GM18867 (cell line): ENCODE results near the gene CCBE1.
"Not testable (repeated sequence)": the region's sequence is repeated elsewhere in the genome, so short reads cannot be mapped to it uniquely, and the experiment has no call there.

ENCODE experiments used
- ATAC-seq: cut with Tn5 transposase; IDR thresholded peaks from one replicate; pipeline ENCODE4 v1.9.1; 2021; ENCODE audit warnings: mild to moderate bottlenecking, moderate library complexity; ENCODE audit not compliant: unreplicated experiment

The CCBE1 gene

GRCh38 chr18:59715966-59716369 lies 18.7 kb upstream of the CCBE1 start:
- no peak for ATAC-seq

- no peak for ATAC-seq
Observed at GRCh38 chr18:59715445-59715844, 18.2 kb upstream of the CCBE1 start.

GRCh38 chr18:59714096-59714495 lies 16.9 kb upstream of the CCBE1 start:
- not testable (repeated sequence) for ATAC-seq

- ATAC-seq, result no peak
Observed at GRCh38 chr18:59712311-59712710, 15.1 kb upstream of the CCBE1 start.

GRCh38 chr18:59708988-59709387 lies 11.8 kb upstream of the CCBE1 start:
- ATAC-seq, result no peak

GRCh38 chr18:59707306-59707705 lies 10.1 kb upstream of the CCBE1 start:
- no peak for ATAC-seq

- no peak for ATAC-seq
Observed at GRCh38 chr18:59706499-59706898, 9.3 kb upstream of the CCBE1 start.

- ATAC-seq, result no peak
Observed at GRCh38 chr18:59705145-59705544, 7.9 kb upstream of the CCBE1 start.

- ATAC-seq, result no peak
Observed at GRCh38 chr18:59704146-59704545, 6.9 kb upstream of the CCBE1 start.

GRCh38 chr18:59701272-59701671 lies 4.0 kb upstream of the CCBE1 start:
- no peak for ATAC-seq

- ATAC-seq, result no peak
Observed at GRCh38 chr18:59700535-59700967, 3.3 kb upstream of the CCBE1 start.

GRCh38 chr18:59699750-59700534 lies 2.7 kb upstream of the CCBE1 start:
- ATAC-seq, result no peak

GRCh38 chr18:59699061-59699460 lies 1.8 kb upstream of the CCBE1 start:
- no peak for ATAC-seq

- no peak for ATAC-seq
Observed at GRCh38 chr18:59696311-59697235, 650 bp downstream of the CCBE1 start.

- no peak for ATAC-seq
Observed at GRCh38 chr18:59695551-59695950, 1.7 kb downstream of the CCBE1 start.

GRCh38 chr18:59694824-59695223 lies 2.4 kb downstream of the CCBE1 start:
- no peak for ATAC-seq

- ATAC-seq, result no peak
Observed at GRCh38 chr18:59691996-59692395, 5.2 kb downstream of the CCBE1 start.

- no peak for ATAC-seq
Observed at GRCh38 chr18:59690996-59691395, 6.2 kb downstream of the CCBE1 start.

- ATAC-seq, result no peak
Observed at GRCh38 chr18:59690186-59690982, 6.8 kb downstream of the CCBE1 start.

- no peak for ATAC-seq
Observed at GRCh38 chr18:59689756-59690155, 7.5 kb downstream of the CCBE1 start.

- ATAC-seq, result no peak
Observed at GRCh38 chr18:59686260-59686659, 11.0 kb downstream of the CCBE1 start.
